CD4-positive, alpha-beta T cell treated with Interferon alpha-2 for 1 hour (primary cell): ENCODE measurements around the gene SEPTIN10.
"Not testable (repeated sequence)": the region's sequence is repeated elsewhere in the genome, so short reads cannot be mapped to it uniquely, and the experiment has no call there.

Experiments used
- DNase-seq, 2 donors: peaks; one replicate each; pipeline ENCODE4 v3.0.0-alpha.2; 2020 to 2022

Gene SEPTIN10

DNA sequence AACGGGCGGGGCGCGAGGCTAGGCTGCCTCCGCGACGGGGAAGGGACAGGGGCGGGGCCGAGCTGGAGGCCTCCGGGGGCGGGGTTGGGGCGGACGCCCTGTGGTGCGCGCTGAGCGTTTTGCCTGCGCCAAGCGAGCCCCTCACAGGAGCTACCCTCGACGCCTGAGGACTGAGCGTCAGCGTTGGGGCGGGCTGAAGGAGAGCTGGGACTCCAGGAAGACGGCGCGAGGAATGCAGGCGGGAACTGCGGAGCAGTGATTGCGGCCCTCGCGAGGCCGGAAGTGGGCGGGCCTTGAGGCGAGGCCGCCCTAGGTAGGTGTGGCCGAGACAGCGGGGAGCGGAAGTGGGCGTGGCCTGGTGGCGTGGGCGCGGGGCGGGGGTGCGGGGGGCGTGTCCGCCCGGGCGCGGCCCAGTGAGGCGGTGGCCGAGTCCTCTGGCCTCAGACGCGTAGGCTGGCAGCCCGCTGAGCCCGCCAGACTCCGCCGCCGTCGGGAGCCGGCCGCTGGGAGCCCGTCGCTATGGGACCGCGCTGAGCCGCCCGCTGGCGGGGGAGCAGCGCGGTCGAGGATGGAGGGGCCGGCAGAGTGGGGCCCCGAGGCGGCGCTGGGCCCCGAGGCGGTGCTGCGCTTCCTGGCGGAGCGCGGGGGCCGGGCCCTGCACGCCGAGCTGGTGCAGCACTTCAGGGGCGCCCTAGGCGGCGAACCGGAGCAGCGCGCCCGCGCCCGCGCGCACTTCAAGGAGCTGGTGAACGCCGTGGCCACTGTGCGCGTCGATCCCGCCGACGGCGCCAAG, at the start of gene SEPTIN10, which contains the start of gene SOWAHC:
SEPTIN10 (minus strand) TSS at position 45 of the 793 bp plus-strand sequence. CDS start 139 bp downstream, outside the sequence.
SOWAHC (plus strand) TSS at position 443 of the 793 bp plus-strand sequence; CDS start at position 569, 126 bp downstream.
- DNase-seq = peak; percentile 75 to 82

- no peak for DNase-seq
Observed at GRCh38 chr2:109662889-109663288, 49.1 kb upstream of the SEPTIN10 start.

GRCh38 chr2:109660046-109660860, 46.5 kb upstream of the SEPTIN10 start:
- DNase-seq = no peak

- DNase-seq = no peak
Observed at GRCh38 chr2:109659396-109660045, 45.8 kb upstream of the SEPTIN10 start.

DNA sequence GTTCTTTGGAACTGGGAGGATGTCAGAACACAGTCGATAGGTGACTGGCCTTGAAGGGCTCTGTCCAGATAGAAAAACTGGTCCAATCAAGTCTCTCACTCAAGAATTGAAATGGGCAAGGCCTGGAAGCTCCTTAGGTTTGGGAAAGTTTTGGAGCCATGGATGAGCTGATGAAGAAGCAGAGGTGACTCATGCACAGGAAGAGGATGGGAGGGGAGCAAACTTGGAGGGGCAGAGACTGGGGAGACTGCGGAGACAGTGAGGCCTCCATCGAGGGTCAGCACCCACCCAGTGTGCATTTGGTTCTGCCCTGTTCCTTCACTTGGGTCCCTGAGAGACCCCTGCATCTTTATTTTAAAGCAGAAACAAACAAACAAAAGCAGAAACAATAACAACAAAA, 41.5 kb upstream of the SEPTIN10 start:
- DNase-seq = no peak

- DNase-seq = no peak
Observed at GRCh38 chr2:109654326-109655050, 40.7 kb upstream of the SEPTIN10 start.

DNA sequence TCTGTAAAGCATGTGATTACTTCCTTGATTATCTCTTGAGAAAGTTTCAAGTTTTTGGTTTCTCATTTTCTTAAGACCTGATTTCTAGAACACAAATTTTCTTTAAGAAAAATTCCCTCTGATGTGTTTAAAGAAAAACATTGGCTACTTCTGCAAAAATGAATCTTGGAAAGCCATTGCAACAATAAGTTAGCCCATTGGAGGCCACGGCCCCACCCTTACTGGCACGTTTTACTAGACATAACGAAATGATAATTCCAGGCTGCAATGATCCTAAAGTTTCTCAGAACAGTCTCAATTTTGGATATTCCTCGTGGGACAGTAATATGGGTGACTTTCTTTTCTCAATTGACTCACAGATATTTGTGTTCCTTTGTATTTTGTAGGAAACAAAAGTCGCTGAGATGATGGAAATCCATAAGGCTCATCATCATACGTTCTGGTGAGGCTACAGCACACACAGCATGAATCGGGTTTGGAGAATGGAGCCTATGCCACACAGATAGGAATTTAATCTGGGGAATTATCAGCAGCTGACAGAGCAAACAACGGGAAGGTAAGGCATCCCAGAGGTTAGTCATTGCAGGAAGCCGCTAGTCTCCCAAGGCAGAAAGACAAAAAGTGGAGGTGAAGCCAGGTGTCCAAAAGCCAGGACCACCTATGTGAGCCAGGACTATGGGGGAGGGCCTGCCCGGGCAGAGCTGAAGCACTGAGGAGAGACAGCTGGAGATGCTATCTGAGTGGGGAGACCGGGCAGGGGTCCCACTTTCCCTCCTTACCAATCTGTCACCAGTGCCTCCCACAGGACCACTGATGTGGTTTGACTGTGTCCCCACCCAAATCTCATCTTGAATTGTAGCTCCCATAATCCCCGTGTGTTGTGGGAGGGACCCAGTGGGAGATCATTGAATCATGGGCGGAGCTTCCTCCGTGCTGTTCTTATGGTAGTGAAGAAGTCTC, 36.2 kb upstream of the SEPTIN10 start:
- no peak for DNase-seq

DNA sequence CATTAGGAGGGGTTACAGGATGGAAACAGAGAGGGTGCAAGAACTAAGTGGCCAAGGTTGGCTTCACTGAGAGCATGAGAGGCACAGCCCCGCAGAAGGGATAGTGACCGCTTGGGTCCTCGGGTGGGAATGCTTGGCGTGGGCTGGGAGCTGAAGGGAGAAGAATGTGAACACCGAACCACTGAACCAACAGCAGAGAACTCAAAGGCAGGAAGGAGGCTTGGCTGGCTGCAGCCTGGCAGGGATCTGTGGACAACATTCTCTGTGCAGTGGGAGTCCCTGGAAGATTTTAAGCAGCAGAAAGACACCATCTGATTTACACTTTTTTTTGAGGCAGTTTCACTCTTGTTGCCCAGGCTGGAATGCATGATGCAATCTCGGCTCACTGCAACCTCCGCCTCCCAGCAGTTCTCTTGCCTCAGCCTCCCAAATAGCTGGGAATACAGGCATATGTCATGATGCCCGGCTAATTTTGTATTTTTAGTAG, 34.3 kb upstream of the SEPTIN10 start:
- DNase-seq = no peak

- no peak for DNase-seq
Observed at GRCh38 chr2:109647636-109648035, 33.9 kb upstream of the SEPTIN10 start.

DNA sequence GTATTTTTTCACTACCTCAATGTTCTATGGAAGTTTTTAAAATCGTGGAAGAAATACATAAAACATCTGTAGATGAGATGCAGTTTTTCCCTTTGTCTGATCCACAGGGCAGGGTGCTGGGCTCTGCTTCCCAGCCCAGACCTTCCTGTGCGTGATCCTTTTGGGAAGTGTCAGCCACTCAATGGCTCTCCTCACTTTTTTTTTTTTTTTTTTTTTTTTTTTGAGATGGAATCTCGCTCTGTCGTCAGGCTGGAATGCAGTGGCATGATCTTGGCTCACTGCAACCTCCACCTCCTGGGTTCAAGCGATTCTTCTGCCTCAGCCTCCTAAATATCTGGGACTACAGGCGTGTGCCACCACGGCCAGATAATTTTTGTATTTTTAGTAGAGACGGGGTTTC, 33.2 kb upstream of the SEPTIN10 start:
- DNase-seq = no peak

- no peak for DNase-seq
Observed at GRCh38 chr2:109645412-109646184, 31.8 kb upstream of the SEPTIN10 start.

DNA sequence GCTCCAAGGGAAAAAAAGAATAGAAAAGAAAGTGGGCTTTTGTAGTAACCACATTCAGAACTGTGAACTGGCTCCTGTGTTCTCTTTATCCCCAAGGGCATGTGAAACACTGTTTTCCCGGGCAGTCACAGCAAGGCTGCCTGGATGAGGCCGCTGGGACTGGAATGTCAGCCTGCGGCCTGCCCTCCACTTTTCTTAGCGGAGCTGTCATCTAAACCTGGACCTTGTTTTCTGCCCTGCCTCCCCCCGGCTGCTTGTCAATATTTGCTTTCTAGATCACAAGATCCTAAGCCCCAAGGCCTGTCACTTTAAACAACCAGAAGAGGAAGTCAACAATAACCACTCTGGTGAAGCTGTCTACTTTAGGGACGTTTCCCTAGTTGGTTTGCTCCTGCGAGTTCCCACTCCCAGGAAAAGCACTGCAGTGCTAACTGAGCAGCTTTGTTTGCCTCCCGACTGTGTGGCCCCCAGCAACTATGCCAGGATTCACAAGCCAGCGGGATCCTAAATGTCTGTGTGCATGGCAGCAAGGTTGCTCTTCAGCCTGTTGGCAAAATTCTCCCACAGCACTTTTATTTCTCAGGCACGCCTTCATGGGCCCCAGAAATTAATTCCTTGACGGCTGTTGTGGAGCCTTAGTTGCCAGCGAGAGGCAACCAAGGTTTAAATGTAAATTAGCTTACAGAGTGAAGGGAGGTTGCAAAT, 31.0 kb upstream of the SEPTIN10 start:
- no peak for DNase-seq

- DNase-seq = not testable (repeated sequence)
Observed at GRCh38 chr2:109640000-109640399, 26.2 kb upstream of the SEPTIN10 start.

GRCh38 chr2:109638795-109639194, 25.0 kb upstream of the SEPTIN10 start:
- no peak for DNase-seq

DNA sequence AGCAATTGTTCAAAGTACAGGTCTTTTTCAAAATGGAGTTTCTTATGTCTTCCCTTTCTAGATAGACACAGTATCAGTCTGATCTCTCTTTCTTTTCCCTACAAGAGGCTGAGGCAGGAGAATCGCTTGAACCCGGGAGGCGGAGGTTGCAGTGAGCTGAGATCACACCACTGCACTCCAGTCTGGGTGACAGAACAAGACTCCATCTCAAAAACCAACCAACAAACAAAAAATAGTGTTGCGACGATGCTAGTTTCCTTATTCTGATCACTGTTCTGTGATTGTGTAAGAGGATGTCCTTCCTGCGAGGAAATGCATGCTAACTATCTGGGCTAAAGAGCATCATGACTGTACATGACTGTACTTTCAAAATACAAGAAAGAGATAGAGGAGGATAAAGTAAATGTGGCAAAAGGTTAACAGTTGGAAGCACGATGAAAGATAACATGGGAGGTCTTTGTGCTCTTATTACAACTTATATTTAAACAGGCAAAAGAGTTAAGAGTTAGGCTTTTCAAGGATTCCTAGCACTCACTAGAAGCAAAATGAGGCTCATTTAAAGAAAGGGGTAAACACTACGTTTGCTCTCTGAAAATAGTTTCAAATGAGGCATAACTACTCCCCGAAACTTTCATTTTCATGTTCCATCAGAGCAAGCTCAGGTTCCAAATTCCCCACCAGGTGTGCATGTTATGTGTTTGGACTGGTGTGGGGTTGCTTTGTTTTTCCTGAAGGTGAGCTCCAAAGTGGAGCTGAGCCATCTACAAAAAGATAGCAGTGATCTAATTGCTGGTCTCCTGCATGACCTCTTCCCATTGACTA, 24.2 kb upstream of the SEPTIN10 start:
- DNase-seq = peak in 1 of 2 donors; percentile 4

GRCh38 chr2:109636317-109636716, 22.6 kb upstream of the SEPTIN10 start:
- DNase-seq = no peak

GRCh38 chr2:109635426-109636304, 21.9 kb upstream of the SEPTIN10 start:
- no peak for DNase-seq
